ENCODE results near the gene HS2ST1. TPM values are rescaled to one million over a fixed set of nuclear protein-coding genes. Genes with fewer than 3 reads are reported as not detected.

HS2ST1 gene
- total and polyA plus RNA-seq, 4 donors: 5.4 to 11.8 (median 8.2) TPM

- Histone ChIP-seq H3K27me3 (ENCODE audit: control insufficient read depth in 4 of 4, insufficient read depth in 4 of 4, low read length in 3 of 4) (no peaks in the 10 kb centered on the region), H3K36me3 (ENCODE audit: control insufficient read depth in 4 of 4, insufficient read depth in 3 of 4, low read depth in 1 of 4, low read length in 3 of 4) (no peaks in the 10 kb centered on the region), H3K9ac (ENCODE audit: low read depth in 1 of 2, low read length in 2 of 2) (peak overlapping the region in 1 of 2 donors; percentile 30), H3K4me3 (ENCODE audit: low read depth in 1 of 3, low read length in 3 of 3) (peak overlapping the region in 2 of 3 donors; percentile 25 to 38), H3K4me1 (ENCODE audit: control insufficient read depth in 4 of 4, insufficient read depth in 4 of 4, low read length in 3 of 4) (peaks cover 0 to 6% (median 2%) of the 10 kb centered on the region in 4 donors), H3K9me3 (ENCODE audit: control insufficient read depth in 4 of 4, low read length in 3 of 4) (no peaks in the 10 kb centered on the region), H3K27ac (ENCODE audit: low read depth in 1 of 2, low read length in 2 of 2) (no peak overlapping the region)
- TF ChIP-seq CTCF (IDR thresholded peaks at IDR 0.05; ENCODE audit: low read depth, low read length, missing input control): peak; percentile 86
- no peak for TF ChIP-seq HNF4G (IDR thresholded peaks at IDR 0.05)
- TF ChIP-seq RXRA (IDR thresholded peaks at IDR 0.05): peak in 1 of 2 donors; percentile 20
- no peak for TF ChIP-seq ZBTB33 (IDR thresholded peaks at IDR 0.05)
- TF ChIP-seq SP1 (IDR thresholded peaks at IDR 0.05): no peak
- no peak for TF ChIP-seq ATF3 (IDR thresholded peaks at IDR 0.05)
- TF ChIP-seq REST (IDR thresholded peaks at IDR 0.05): no peak
- peak; percentile 86 to 93 for TF ChIP-seq RAD21 (IDR thresholded peaks at IDR 0.05)
- under 1% methylated on average over 32 of the region's 32 CpGs for WGBS
- DNase-seq (ENCODE audit: low spot score): peak; percentile 85
These were observed 217.4 kb downstream of the HS2ST1 start for GRCh38 chr1:87131809-87132283.

- H3K4me3 ChIP-seq (ENCODE audit: low read depth in 1 of 3, low read length in 3 of 3): peak overlapping the region in 2 of 3 donors; percentile 25 to 38
- H3K9ac ChIP-seq (ENCODE audit: low read depth in 1 of 2, low read length in 2 of 2): peak overlapping the region in 1 of 2 donors; percentile 30
- no peak overlapping the region for H3K27ac ChIP-seq (ENCODE audit: low read depth in 1 of 2, low read length in 2 of 2)
- no peaks in the 10 kb centered on the region for H3K36me3 ChIP-seq (ENCODE audit: control insufficient read depth in 4 of 4, insufficient read depth in 3 of 4, low read depth in 1 of 4, low read length in 3 of 4)
- TF ChIP-seq EGR1 (IDR thresholded peaks at IDR 0.05; ENCODE audit: low read depth in 2 of 2): no peak
- TF ChIP-seq FOXA1 (IDR thresholded peaks at IDR 0.05): no peak
- TF ChIP-seq RXRA (IDR thresholded peaks at IDR 0.05): no peak
- no peak for TF ChIP-seq ZBTB33 (IDR thresholded peaks at IDR 0.05)
- no peak for TF ChIP-seq NR2F2 (IDR thresholded peaks at IDR 0.05)
- TF ChIP-seq HNF4A (conservative IDR thresholded peaks at IDR 0.05): no peak
- TF ChIP-seq TAF1 (conservative IDR thresholded peaks at IDR 0.05): no peak
- no peak for TF ChIP-seq JUND (IDR thresholded peaks at IDR 0.05)
- TF ChIP-seq FOXA2 (IDR thresholded peaks at IDR 0.05): no peak
- TF ChIP-seq SP1 (IDR thresholded peaks at IDR 0.05): no peak
- no peak for TF ChIP-seq YY1 (IDR thresholded peaks at IDR 0.05)
- TF ChIP-seq CTCF (IDR thresholded peaks at IDR 0.05; ENCODE audit: low read depth, low read length, missing input control): no peak
- H3K4me1 ChIP-seq (ENCODE audit: control insufficient read depth in 4 of 4, insufficient read depth in 4 of 4, low read length in 3 of 4): peaks cover 0 to 6% (median 2%) of the 10 kb centered on the region in 4 donors
- 41% methylated on average over 47 of the region's 47 CpGs for WGBS
- no peaks in the 10 kb centered on the region for H3K27me3 ChIP-seq (ENCODE audit: control insufficient read depth in 4 of 4, insufficient read depth in 4 of 4, low read length in 3 of 4)
- DNase-seq (ENCODE audit: low spot score): no peak
- H3K9me3 ChIP-seq (ENCODE audit: control insufficient read depth in 4 of 4, low read length in 3 of 4): no peaks in the 10 kb centered on the region
These were observed 217.9 kb downstream of the HS2ST1 start for GRCh38 chr1:87132284-87132870.

All from liver (tissue), 9 donors.